Measurements from ENCODE around the gene MYO3B.
"Not testable (repeated sequence)": the region's sequence is repeated elsewhere in the genome, so short reads cannot be mapped to it uniquely, and the experiment has no call there.

MYO3B gene

GRCh38 chr2:170206805-170207407, 29.0 kb downstream of the MYO3B start:
- DNase-seq (ENCODE audit: low read depth in 2 of 2, low spot score in 1 of 2), result no peak

- no peak for DNase-seq (ENCODE audit: low read depth in 2 of 2, low spot score in 1 of 2)
These were observed 30.0 kb downstream of the MYO3B start for GRCh38 chr2:170207901-170208300.

DNA sequence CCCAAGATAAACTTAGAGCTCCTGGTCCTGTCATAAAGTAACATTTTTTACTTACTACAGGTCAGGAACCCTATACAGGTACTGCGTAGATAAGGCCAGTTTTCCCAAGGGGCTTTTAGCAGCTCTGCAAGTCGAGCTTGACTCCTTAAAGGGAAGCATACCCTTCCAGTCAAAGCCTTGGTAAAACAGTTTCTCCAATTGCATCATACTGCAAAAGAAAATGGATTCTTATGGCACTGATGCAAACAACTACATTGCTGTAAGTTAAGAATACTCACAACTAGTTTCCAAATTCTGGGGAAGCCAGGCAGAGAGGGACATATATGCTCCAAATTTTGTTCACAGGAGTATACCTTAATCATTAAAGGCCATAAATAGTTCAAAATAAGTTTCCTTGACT, 31.0 kb downstream of the MYO3B start:
- no peak for DNase-seq (ENCODE audit: low read depth in 2 of 2, low spot score in 1 of 2)

DNA sequence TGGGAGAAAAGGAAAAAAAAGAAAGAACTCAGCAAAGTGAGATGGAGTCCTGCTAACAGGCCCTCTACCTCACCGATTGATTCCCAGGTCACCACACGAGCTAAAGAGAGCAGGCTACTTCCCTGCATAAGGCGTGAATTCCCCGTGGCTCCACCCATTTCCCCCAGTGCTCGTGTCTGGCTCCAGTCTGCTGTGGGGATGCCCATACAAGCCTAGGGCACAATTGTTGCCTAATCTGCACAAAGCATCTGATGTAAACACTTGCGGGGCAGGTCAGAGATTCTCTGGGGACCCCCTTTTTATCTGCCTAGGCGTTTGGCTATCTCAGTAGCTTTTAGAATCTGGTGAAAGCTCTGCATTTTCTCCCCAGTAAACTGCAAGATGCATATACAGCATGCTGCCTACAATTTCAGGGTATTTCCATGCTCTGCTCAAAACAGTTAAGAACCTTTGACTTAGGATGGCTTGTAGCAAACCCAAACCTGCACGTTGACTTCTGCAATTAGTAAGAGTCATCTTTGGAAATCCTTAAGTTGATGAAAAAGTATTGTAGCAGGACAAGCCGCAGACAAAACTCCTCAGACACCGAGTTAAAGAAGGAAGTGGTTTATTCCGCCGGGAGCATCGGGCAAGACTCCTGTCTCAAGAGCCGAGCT, 34.8 kb downstream of the MYO3B start:
- DNase-seq (ENCODE audit: low read depth in 2 of 2, low spot score in 1 of 2), result no peak

DNA sequence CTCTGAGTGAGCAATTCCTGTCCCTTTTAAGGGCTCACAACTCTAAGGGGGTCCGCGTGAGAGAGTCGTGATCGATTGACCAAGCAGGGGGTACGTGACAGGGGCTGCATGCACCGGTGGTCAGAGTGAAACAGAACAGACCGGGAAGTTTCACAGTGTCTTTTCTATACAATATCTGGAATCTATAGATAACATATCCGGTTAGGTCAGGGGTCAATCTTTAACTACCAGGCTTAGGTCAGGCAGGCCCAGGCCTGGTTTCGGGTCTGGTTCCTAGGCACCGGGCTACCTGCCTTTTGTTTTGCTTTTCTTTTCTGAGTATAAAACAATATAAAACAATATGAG, 35.3 kb downstream of the MYO3B start:
- not testable (repeated sequence) for DNase-seq (ENCODE audit: low read depth in 2 of 2, low spot score in 1 of 2)

DNA sequence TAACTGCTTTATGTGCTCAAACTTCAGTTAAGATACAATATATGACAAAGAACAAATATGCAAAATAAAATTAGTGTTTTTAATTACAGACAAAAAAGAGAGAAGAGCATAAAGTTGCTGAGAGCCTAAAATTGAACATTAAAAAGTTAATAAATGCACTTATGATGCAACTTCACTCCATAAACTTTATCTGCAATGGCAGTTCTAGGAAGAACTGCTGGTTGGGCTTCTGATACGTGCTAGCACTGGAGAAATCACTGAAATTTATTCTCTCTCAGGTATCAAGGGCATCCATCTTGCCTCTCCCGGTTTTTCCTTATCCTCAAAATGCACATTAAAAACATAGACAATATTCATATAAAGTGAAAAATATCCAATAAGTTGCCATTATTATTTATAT, 35.7 kb downstream of the MYO3B start:
- DNase-seq (ENCODE audit: low read depth in 2 of 2, low spot score in 1 of 2), result no peak

GRCh38 chr2:170214309-170214948, 36.5 kb downstream of the MYO3B start:
- DNase-seq (ENCODE audit: low read depth in 2 of 2, low spot score in 1 of 2), result no peak

- DNase-seq (ENCODE audit: low read depth in 2 of 2, low spot score in 1 of 2), result no peak
These were observed 37.1 kb downstream of the MYO3B start for GRCh38 chr2:170215021-170215420.

- DNase-seq (ENCODE audit: low read depth in 2 of 2, low spot score in 1 of 2), result no peak
These were observed 38.5 kb downstream of the MYO3B start for GRCh38 chr2:170216428-170216827.

GRCh38 chr2:170216981-170217380, 39.0 kb downstream of the MYO3B start:
- no peak for DNase-seq (ENCODE audit: low read depth in 2 of 2, low spot score in 1 of 2)

GRCh38 chr2:170217778-170218251, 39.9 kb downstream of the MYO3B start:
- no peak for DNase-seq (ENCODE audit: low read depth in 2 of 2, low spot score in 1 of 2)

DNA sequence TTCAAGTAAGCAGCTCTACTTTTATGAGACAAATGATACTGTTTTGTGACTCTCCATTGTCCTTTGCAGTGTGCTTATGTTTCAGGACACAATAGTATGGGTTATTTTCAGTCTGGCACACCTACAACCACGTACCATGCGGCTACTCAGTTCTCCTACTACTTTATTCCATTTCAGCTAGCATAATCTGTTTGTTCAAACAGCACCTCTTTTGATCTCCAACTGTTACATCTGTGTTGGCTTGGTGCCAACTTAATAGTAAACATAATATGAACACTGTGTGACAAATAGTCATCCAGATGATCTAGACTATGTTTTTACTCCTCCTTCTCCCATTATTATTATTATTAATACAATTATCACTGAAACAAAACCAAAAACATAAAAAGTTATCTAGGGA, 40.5 kb downstream of the MYO3B start:
- no peak for DNase-seq (ENCODE audit: low read depth in 2 of 2, low spot score in 1 of 2)

- no peak for DNase-seq (ENCODE audit: low read depth in 2 of 2, low spot score in 1 of 2)
These were observed 41.0 kb downstream of the MYO3B start for GRCh38 chr2:170218931-170219330.

DNA sequence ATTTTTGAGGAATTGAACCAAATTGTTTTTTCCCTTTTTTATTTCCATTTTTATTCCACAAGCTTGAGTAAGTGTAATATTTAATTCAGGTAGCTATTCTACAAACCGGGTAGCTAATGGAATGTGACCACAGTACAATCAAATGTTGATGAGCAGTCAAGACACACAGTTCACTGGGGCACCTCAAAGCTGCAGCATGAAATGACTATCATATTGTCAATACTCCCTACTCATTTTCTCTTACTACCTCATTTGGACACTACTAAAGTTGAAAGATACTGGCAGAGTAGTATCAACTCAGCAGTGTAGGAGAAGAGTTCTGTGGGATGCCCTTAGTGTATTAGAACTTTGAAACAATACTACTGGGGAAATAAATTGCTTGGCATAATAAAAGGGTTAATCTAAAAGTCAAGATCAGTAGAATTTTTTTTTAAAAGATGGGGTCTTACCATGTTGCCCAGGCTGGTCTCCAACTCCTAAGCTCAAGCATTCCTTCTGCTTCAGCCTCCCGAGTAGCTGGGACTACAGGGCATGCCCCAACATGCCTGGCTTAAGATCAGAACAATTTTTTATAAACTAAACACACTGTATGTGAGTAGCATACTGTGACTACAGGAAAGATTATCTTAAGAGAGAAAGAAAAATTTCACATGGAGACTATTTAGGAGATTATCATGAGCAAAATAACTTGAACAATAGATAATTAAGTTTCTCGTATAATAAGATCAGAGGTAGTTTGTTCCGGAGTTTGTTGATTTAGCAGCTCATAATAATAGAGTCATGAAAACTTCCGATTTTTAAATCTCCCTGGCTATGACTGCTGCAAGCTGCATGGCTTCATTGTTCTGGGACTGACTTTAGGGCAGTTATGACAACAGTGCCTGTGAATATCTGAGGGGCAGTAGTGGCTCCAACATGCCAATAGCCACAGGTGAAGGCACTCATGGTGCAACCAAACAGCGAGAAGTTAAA, 43.7 kb downstream of the MYO3B start:
- no peak for DNase-seq (ENCODE audit: low read depth in 2 of 2, low spot score in 1 of 2)

- no peak for DNase-seq (ENCODE audit: low read depth in 2 of 2, low spot score in 1 of 2)
These were observed 44.4 kb downstream of the MYO3B start for GRCh38 chr2:170222298-170222697.

DNA sequence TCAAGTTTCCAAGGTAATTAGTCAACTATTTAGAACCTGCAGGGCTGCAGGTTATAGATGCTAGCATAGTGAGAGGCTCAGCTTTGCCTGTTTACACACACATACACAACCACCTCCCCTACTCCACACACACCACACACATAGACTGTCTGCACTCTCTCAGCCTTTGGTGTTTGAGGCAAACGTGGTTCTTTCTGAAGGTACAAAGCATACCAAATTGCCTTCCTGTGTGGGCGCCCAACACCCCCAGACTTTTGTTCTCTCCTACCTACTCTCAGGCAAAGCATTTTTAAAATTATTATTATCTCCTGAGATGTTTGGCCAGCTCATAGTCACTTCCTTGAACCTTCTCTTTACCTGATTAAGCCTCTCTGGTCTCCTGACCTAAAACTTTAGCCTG, 44.9 kb downstream of the MYO3B start:
- DNase-seq (ENCODE audit: low read depth in 2 of 2, low spot score in 1 of 2), result no peak

DNA sequence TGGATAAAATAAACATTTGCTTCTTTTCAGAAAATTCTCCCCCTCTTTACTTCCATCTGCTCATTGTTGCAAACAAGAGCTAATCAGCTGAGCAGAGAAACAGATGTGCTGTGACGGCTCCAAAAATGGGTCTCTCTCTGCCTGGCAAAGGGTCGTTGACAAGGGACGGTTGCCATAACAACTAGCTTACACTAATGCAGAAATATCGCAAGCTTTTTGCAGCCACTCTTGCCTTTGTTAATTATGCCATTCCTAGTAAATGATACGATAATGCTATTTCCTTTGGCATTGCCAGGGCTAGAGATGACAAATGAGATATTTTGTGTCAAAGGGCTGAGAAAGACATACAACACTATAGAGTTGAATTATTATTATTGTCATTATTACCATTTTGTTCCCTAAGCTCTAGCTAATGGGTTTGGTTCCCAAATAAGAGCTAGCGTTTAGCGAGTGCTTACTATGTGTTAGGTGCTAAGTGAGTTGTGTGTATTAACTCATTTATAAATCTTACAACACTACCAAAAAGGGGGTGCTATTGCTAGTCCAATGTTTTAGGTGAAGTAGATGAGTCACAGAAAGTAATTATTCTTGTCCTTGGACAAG, 46.8 kb downstream of the MYO3B start:
- DNase-seq (ENCODE audit: low read depth in 2 of 2, low spot score in 1 of 2), result no peak

DNA sequence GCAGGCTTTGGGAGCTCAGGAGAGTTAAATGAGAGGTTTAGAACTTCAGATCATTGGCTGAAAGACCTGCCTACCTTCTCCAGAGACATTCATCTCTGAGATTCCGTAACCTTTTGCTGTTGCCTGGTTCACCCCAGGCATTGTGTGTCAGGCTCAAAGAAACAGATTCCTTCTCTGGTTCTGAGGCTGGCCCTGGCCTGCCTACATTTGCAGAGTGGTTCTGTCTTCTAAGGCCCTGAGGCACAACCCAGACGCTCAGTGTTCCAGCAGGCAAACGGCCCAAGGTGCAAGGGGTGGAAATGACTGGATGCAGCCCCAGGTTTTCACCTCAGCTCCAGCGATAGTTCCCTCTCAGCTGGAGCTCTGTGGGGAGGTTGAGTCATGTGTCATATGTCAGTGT, 48.3 kb downstream of the MYO3B start:
- DNase-seq (ENCODE audit: low read depth in 2 of 2, low spot score in 1 of 2), result no peak

- no peak for DNase-seq (ENCODE audit: low read depth in 2 of 2, low spot score in 1 of 2)
These were observed 49.6 kb downstream of the MYO3B start for GRCh38 chr2:170227507-170227947.

DNA sequence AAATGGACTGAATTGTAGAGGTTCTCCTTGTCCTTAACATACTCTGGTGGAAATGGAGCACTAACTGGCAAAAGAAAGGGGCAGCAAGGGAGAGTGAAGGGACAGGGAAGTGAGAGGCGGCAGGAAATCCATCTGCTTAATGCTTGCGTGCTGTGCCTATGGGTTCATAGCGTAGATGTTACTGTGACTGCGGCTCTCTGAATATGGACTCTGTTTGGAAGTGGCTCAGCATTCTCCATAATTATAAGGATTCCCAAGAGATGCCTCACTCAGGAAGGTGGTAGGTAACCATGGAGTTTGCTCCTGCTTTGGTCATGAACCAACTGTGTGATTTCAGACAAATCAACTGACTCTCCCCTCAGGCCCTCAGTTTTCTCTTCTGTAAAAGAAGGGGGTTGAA, 50.0 kb downstream of the MYO3B start:
- no peak for DNase-seq (ENCODE audit: low read depth in 2 of 2, low spot score in 1 of 2)

- no peak for DNase-seq (ENCODE audit: low read depth in 2 of 2, low spot score in 1 of 2)
These were observed 50.5 kb downstream of the MYO3B start for GRCh38 chr2:170228429-170228828.

Data from stimulated activated CD8-positive, alpha-beta memory T cell treated with anti-CD3 and anti-CD28 coated beads, Interleukin-4, amount 100 ng/mL, for 4 hours (primary cell).